PC-9 (cell line): ENCODE measurements around the gene LIN52.

Experiments
- EZH2 ChIP-seq: fragments of 200-600 bp; sonication (generic); IDR thresholded peaks from 2 replicates; pipeline ENCODE4 v1.8.0; 2017; ENCODE audit warnings: antibody characterized with exemption, low read depth
- TF ChIP-seq, protein P1 (sequence below): fragments of 200-600 bp; sonication (generic); conservative IDR thresholded peaks from 2 replicates; pipeline ENCODE4 v1.6.1; 2017; ENCODE audit warnings: mixed run types, antibody characterized with exemption, mild to moderate bottlenecking, moderate library complexity

DNA sequence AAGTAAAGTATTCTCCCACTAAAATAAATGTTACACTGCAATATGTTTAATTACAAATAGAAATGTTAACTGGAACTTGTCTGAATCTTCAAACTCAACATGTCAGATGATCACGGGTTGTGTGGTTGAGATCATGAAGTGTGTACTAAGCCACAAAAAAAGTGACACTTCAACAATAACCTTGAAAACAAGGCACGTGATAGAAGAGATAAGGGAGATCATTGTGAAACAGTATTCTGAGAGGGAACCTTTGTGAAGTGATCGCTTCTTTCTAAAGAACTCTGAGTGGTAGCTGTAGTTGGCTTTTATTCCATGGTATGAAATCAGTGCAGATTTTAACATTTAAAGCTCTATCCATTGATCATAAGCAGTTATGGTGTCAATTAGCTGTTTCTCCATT is 60.0 kb downstream of the LIN52 start:
- TF ChIP-seq, protein P1, sequence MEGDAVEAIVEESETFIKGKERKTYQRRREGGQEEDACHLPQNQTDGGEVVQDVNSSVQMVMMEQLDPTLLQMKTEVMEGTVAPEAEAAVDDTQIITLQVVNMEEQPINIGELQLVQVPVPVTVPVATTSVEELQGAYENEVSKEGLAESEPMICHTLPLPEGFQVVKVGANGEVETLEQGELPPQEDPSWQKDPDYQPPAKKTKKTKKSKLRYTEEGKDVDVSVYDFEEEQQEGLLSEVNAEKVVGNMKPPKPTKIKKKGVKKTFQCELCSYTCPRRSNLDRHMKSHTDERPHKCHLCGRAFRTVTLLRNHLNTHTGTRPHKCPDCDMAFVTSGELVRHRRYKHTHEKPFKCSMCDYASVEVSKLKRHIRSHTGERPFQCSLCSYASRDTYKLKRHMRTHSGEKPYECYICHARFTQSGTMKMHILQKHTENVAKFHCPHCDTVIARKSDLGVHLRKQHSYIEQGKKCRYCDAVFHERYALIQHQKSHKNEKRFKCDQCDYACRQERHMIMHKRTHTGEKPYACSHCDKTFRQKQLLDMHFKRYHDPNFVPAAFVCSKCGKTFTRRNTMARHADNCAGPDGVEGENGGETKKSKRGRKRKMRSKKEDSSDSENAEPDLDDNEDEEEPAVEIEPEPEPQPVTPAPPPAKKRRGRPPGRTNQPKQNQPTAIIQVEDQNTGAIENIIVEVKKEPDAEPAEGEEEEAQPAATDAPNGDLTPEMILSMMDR = no peak
- no peak for TF ChIP-seq EZH2
